COLO668 (cell line): Measurements from ENCODE around the gene JSRP1.
A peak's percentile ranks its signal among the peaks of the same experiment; 100 is the strongest.

Experiments
- DNase-seq: peaks from one replicate; lab custom pipeline; 2025; ENCODE audit not compliant: unreplicated experiment; lab: John Stamatoyannopoulos, UW

JSRP1 gene

DNA sequence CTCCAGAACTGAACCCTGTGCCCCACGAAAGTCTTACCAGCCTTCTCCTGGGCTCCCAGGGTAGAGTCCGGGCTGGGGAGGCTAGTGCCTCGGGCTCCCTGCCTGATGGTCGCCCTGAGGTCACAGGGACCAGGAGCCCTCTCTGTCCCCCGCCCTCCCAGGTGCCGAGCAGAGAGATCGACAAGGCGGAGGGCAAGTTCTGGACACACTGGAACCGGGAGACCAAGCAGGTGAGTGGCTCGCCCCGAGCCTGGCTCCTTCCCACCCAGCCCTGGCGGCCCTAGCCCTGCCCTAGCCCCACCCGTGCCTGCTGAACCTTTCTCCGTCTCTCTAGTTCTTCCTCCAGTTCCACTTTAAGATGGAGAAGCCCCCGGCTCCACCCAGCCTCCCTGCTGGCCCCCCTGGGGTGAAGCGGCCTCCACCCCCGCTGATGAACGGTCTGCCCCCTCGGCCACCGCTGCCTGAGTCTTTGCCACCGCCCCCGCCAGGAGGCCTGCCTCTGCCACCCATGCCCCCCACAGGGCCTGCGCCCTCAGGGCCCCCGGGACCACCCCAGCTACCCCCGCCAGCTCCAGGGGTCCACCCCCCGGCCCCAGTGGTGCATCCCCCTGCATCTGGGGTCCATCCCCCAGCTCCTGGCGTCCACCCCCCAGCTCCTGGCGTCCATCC lies 8.7 kb downstream of the JSRP1 start:
- DNase-seq = no peak

DNA sequence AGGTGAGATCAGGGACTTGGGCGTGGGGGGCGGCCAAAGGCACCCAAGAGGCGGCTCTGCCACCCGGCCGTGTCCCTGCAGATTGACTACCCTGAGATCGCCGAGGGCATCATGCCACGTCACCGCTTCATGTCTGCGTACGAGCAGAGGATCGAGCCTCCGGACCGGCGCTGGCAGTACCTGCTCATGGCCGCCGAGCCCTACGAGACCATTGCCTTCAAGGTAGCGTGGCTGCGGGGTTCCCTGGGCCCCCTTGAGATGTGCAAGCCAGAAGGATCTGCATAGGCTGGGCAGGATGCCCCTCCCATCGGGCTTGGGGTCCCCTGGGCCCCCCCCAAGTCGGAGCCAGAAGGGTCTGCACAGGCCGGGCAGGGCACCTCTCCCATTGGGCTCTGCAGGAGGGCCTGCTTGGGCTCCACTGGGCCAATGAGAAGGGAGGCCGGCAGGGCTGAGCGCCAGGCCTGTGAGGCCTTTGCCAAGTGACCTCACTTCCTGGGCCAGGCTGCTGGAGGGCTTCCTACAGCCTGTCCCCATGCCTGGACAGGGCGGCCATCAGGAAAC lies 9.3 kb downstream of the JSRP1 start:
- DNase-seq = no peak

DNA sequence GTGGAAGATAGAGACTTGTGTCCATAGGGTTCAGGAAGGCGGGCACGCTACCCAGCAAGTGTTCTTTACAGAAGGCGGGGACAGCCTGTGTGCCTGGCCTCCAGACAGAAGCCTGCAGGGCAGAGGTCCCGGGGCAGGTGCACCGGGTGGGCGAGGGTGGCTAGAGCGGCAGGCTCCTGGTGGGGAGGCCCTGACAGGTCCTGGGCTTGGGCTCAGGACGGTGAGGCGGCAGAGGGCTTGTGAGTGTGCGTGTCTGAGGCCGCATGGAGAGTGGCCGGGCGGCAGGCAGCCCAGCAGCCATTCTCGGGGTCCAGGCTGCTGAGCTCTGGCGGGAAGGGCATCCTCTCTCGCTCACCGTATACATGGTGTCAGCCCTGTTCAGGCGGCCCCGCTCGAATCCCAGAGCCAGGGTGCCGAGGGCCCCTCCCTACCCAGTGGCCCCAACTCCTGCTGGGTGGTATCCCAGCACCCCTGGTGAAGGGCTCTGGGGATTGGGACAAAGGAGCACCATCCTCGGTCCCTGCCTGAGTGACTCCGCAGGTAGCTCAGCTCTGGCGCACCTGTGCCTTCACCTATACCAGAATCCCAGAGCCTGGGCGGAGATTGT lies 10.1 kb downstream of the JSRP1 start:
- no peak for DNase-seq

GRCh38 chr19:2245273-2245672 lies 10.9 kb downstream of the JSRP1 start:
- no peak for DNase-seq

DNA sequence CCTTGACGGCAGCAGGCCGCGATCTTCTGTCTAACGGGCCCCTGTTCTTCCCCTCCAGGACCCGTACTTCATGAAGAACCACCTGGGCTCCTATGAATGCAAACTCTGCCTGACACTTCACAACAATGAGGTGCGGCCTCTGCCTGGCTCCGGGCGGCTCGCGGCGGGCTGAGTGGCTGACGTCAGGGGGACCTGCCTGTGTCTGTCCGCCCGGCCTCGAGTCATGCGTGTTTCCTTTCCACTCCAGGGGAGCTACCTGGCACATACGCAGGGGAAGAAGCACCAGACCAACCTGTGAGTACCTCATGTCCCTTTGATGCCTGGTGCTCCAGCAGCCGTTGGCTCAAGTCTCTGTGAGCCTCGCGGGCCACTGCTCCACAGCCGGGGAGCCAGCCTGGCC lies 11.7 kb downstream of the JSRP1 start:
- DNase-seq = peak; percentile 40

DNA sequence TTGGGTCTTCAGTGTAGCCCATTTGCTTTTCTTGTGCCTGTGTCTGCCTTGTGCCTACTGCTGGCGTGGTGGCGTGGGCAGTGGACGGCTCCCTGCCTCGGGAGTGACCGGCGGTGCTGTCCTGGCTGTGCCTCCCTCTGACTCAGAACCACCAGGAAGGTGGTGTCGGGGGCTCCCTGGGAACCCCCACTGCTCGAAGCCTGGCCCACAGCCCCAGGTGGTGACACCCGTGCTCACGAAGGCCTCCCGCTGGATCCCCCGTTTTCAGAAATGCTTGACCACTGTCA lies 12.1 kb downstream of the JSRP1 start:
- no peak for DNase-seq

- peak; percentile 90 for DNase-seq
Observed at GRCh38 chr19:2243274-2244124, 12.7 kb downstream of the JSRP1 start.

DNA sequence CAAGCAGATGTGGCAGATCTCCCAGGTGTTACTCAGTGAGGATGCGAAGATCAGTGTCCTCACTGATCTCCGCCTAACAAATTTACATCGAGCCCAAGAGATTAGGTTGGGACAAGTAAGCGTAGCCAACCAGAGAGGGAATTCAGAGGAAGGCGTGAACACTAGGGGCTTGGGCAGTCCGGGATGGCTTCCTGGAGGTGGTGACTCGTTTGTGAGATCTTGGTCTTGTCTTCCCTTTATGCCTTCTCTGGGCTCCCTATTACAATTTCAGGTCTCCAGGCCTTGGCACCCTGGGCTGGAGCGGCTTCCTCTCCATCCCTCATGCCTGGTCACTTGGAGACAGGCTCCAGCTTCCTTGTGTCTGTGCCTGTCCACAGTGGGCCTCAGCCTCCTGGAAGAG lies 13.4 kb downstream of the JSRP1 start:
- DNase-seq = no peak

- peak; percentile 84 for DNase-seq
Observed at GRCh38 chr19:2242092-2242537, 14.1 kb downstream of the JSRP1 start.

DNA sequence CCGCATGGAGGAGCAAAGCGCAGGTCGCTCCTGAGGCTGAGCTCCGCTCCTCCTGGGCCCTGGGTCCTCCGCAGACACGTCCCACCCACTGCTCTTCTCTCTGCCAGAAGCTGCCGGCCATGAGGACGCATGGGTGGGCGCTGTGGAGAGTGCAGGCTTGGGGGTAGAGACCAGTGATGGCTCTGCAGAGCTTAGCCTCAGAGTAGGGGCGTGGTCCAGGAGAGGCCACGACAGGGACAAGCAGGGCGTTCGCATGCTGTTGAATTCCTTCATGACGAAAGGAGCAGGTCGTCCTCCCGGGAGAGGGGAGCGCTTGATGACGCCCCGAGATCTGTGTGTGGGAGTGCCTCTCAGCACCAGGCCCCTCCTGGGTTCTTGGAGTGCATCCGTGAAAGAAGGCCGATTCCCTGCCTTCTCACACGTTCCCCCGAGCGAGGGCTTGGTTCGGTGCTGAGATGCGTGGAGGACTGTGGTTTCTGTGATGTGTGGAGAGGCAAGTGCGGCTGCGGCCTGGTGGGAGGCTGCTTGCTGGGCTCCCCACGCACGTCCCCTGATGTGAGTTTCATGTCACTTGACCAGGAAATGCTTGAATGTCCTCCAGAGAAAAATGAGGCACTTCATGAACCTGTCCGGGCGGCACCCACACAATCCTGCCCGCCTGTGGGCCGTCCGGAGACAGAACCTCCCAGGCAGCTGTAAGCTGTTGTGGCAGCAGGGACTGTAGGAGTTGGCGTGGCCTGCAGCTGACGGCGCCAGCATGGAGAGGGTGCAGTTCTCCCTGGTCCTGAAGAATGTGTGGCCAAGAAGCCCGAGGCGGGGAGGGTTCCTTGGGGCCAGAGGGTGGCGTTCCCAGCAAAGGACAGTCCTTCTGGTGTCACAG lies 15.1 kb downstream of the JSRP1 start:
- peak; percentile 64 for DNase-seq

- DNase-seq = peak; percentile 42
Observed at GRCh38 chr19:2239771-2240770, 16.1 kb downstream of the JSRP1 start.

GRCh38 chr19:2239173-2239572 lies 17.0 kb downstream of the JSRP1 start:
- no peak for DNase-seq

- no peak for DNase-seq
Observed at GRCh38 chr19:2237869-2238153, 18.4 kb downstream of the JSRP1 start.

DNA sequence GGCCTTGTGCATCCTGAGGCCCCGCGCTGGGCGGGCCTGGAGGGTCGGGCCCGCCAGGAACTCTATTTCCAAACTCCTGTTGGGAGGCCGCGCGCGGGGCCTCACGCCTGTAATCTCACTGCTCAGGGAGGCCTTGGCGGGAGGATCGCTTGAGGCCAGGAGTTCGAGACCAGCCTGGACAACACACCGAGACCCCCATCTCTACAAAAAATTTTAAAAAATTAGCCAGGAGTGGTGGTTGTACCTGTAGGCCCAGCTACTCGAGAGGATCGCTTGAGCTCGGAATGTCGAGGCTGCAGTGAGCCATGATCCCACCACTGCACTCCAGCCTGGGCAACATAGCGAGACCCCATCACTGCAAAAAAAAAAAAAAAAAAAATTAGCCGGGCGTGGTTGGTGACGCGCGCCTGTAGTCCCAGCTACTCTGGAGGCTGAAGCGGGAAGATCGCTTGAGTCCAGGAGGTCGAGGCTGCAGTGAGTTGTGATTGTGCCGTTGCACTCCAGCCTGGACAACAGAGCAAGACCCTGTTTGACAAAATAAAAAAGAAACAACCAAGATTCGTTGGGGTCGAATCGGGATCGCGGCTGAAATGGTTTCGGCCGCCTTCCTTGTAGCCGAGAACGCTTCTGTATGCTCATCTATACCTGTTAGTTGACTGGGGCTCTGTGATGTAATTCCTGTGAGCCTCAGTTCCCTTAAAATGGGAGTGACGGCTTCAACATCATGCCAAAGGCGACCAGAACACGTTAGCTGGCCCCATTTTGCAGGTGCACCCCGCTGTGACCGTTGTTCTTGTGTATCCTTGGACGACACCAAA lies 19.0 kb downstream of the JSRP1 start:
- peak; percentile 32 for DNase-seq

DNA sequence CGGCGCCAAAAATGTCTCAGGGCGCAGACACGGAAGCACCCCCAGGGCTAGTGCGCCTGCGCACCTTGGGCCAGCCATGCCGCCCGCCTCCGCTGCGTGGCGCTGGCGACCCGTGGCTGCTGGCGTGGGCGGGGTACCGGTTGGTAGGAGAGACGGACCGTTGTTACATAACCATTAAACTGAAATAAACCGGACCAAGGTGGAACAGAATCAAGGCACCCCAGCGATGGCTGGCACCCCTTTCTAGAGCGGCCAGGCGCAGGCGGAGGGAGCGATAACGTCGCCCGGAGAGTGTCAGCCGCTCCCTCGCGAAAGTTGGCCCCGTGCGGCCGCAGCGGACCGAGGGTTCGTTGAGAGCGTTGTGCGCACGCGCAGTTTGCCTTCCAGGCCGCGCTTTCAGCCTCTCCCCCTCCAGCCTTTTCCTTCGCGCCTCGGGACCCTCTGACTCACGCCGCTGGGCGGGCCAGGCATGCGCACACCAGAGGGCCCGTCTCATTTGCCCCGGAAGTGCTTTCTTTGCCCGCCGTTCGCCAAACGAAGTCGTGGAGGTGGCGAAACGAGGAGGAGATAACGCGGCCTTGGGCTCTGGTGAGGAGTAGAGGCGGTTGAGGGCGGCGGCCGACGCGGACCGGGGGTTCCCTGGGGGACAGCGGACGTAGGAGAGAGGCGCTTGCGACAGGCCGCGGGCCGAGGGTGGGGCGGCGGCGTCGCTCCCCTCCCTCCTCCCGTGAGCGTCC lies 19.7 kb downstream of the JSRP1 start, which contains the start of the genes PLEKHJ1 and SF3A2:
PLEKHJ1 (minus strand) TSS at position 16 of the 737 bp plus-strand sequence. CDS start 81 bp downstream, outside the sequence.
SF3A2 (plus strand) TSS at position 511 of the 737 bp plus-strand sequence. CDS start 6,595 bp downstream, outside the sequence.
- DNase-seq = peak; percentile 98

GRCh38 chr19:2236064-2236313 lies 20.2 kb downstream of the JSRP1 start:
- DNase-seq = no peak

GRCh38 chr19:2235381-2236063 lies 20.7 kb downstream of the JSRP1 start:
- peak; percentile 90 for DNase-seq

- no peak for DNase-seq
Observed at GRCh38 chr19:2234996-2235380, 21.2 kb downstream of the JSRP1 start.
